Stimulated activated CD8-positive, alpha-beta memory T cell treated with anti-CD3 and anti-CD28 coated beads, Interleukin-4, amount 100 ng/mL, for 1 hour (primary cell): Measurements from ENCODE around the gene COPS7A.

Experiments
- DNase-seq, 2 donors: peaks; one replicate each; pipeline ENCODE4 v3.0.0-alpha.2; 2020; ENCODE audit warnings: low read depth in 2 of 2, low spot score in 1 of 2

COPS7A gene

GRCh38 chr12:6769666-6770065 is 45.8 kb downstream of the COPS7A start:
- DNase-seq, result no peak

- DNase-seq, result no peak
Measured at GRCh38 chr12:6770094-6770493, 46.2 kb downstream of the COPS7A start.

DNA sequence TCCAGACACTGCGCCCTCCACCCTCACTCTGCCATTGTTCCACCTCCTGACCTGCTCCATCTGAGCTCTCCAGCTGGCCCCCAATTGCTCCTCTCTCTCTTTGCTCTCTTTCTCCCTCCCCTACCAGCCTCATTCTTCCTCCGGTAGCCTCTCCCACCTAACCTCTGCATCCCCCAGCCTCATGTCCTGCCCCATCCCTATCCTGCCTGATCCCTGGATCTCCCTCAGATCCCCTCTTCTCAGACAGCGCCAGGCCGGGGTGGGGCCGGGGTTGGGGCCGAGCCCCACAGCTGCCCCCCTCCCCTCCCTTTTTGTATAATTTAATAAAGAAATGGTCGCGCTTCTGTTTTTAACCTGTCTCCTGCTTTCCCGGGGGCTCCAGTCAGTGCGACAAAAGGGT is 46.8 kb downstream of the COPS7A start:
- no peak for DNase-seq

DNA sequence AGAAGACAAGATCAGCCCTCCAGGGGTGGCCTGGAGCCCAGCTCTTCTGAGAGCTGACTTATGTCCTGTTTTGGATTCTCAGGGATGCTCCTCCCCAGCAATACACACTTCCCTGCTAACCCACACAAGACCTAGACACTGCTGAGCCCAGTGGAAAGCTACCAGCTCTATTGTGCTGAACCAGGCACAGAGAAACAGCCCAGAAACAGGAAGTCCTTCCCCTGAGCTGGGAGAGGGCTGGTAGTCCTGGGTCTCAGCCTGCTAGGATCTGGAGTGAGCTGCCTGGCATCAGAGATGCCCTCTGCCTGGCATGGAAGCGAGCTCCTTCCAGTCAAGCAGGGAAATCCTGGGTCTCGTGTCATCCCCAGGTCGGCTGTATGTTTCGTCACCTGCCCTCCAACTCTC is 47.2 kb downstream of the COPS7A start:
- no peak for DNase-seq

GRCh38 chr12:6771509-6772330 is 47.9 kb downstream of the COPS7A start:
- DNase-seq, result no peak

DNA sequence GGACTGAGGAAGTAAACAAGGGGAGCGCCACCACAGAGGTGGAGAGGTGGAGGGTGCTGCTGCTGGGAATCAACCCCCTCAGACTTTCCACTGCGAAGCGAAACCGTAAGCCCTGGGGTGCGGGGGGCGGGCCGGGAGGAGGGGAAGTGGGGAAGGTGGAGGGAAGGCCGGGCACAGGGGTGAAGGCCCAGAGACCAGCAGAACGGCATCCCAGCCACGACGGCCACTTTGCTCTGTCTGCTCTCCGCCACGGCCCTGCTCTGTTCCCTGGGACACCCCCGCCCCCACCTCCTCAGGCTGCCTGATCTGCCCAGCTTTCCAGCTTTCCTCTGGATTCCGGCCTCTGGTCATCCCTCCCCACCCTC is 48.5 kb downstream of the COPS7A start, which contains the start of gene LAG3:
Gene LAG3 (plus strand): TSS at position 190 of the 365 bp plus-strand sequence. CDS start 333 bp downstream, outside the sequence.
- no peak for DNase-seq

- no peak for DNase-seq
Measured at GRCh38 chr12:6772726-6773589, 49.1 kb downstream of the COPS7A start.

DNA sequence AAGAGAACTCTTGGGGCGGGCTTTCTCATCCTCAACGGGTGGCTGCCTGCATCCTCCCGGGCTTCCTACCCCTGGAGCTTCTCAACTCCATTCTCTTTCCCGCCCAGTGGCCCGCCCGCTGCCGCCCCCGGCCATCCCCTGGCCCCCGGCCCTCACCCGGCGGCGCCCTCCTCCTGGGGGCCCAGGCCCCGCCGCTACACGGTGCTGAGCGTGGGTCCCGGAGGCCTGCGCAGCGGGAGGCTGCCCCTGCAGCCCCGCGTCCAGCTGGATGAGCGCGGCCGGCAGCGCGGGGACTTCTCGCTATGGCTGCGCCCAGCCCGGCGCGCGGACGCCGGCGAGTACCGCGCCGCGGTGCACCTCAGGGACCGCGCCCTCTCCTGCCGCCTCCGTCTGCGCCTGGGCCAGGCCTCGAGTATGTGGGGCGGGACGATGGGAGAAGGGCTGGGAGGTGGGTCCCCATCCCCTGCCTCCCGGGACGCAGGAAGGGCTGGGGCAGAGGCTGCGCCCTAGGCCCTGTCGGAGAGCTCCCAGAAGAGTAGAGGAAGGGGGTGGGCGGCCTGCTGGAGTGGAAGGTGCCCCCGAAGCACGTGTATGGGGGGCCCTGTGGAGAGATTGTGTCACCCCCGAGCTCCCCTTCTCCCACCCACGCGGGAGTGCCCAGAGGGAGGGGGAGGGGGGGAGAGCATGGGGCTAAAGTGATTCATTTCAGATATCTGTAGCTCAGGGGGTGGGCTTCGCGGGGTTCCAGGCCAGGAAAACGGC is 49.9 kb downstream of the COPS7A start:
- DNase-seq, result no peak

DNA sequence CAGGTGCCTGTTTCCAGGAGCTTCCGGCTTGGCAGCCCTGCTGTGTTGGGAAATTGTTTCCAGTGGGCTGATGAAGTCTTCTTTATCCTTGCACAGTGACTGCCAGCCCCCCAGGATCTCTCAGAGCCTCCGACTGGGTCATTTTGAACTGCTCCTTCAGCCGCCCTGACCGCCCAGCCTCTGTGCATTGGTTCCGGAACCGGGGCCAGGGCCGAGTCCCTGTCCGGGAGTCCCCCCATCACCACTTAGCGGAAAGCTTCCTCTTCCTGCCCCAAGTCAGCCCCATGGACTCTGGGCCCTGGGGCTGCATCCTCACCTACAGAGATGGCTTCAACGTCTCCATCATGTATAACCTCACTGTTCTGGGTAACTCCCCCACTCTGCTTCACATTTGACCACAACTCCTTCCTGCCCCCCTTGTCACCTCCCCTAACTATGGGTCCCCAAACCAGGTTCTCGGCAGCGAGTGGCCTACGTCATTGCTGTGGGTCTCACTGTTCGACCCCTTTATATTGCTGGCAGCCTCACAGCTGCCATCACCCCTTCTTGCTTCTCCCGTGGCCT is 50.7 kb downstream of the COPS7A start:
- no peak for DNase-seq

- no peak for DNase-seq
Measured at GRCh38 chr12:6775185-6776174, 51.6 kb downstream of the COPS7A start.

- no peak for DNase-seq
Measured at GRCh38 chr12:6777386-6777785, 53.5 kb downstream of the COPS7A start.

GRCh38 chr12:6778217-6778573 is 54.3 kb downstream of the COPS7A start:
- DNase-seq, result no peak

- peak; percentile 72 to 79 for DNase-seq
Measured at GRCh38 chr12:6778574-6779550, 55.0 kb downstream of the COPS7A start.

DNA sequence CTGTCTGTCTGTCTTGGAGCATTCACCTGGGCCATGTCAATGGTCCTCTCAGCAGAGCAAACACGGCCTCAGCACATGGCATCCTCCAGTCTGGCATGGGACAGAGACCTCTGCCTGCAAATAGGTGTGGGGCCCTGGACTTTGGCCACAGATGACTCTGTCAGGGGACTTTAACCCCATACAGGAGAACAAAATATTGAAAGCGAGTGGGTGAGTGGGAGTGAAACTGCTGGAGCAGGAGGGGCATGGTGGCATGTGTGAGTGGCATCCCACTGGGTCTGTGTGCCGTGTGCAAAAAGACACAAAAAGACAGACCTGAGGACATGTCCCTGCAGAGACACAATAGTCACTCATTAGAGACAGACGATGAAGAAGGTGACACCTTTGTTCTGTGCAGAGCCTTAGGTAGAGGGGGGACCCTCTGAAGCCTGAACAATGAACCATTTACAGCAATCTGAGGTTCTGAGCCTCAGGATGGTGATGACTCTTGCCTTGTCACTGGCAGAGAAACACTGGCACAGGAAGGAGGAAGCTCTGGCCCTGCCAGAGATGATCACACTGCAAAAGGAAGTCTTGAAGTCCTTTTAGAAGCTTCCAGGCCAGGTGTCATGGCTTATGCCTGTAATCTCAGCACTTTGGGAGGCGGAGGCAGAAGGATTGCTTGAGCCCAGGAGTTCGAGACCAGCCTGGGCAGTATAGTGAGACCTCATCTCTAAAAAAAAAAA is 56.0 kb downstream of the COPS7A start:
- no peak for DNase-seq

GRCh38 chr12:6780573-6780972 is 56.7 kb downstream of the COPS7A start:
- DNase-seq, result no peak
